HepG2 (cell line): ENCODE data around the gene RUNX3. TPM values are rescaled to one million over a fixed set of nuclear protein-coding genes. Genes with fewer than 3 reads are reported as not detected.
A peak's percentile ranks its signal among the peaks of the same experiment; 100 is the strongest.

Source experiments
- CEBPG ChIP-seq: IDR thresholded peaks from 2 replicates; pipeline ENCODE4 v1.6.1; 2016
- HES4 ChIP-seq: sonication (generic); formaldehyde crosslinking; IDR thresholded peaks from 2 replicates; pipeline ENCODE4 v1.9.0; 2021; ENCODE audit warnings: mild to moderate bottlenecking, missing genetic modification reagents, borderline replicate concordance
- KLF12 ChIP-seq: sonication (generic); formaldehyde crosslinking; IDR thresholded peaks from 2 replicates; pipeline ENCODE4 v1.4.0; 2020; ENCODE audit warnings: missing genetic modification reagents, borderline replicate concordance
- KLF9 ChIP-seq: IDR thresholded peaks from 2 replicates; pipeline ENCODE4 v1.6.1; 2016; ENCODE audit warnings: low read depth
- MAFF ChIP-seq: IDR thresholded peaks from 2 replicates; pipeline ENCODE4 v1.6.1; 2011; ENCODE audit warnings: low read depth, low read length, improper control_type of control experiment
- NR2C2 ChIP-seq: sonication (generic); formaldehyde crosslinking; IDR thresholded peaks from 2 replicates; pipeline ENCODE4 v1.4.0; 2020; ENCODE audit warnings: missing genetic modification reagents, mild to moderate bottlenecking, moderate library complexity, borderline replicate concordance
- SIX1 ChIP-seq: sonication (generic); formaldehyde crosslinking; IDR thresholded peaks from 2 replicates; pipeline ENCODE4 v1.4.0; 2020; ENCODE audit warnings: missing genetic modification reagents, borderline replicate concordance
- SMAD9 ChIP-seq: sonication (generic); formaldehyde crosslinking; IDR thresholded peaks from 2 replicates; pipeline ENCODE4 v1.5.1; 2020; ENCODE audit warnings: mild to moderate bottlenecking, missing genetic modification reagents
- TCF7L2 ChIP-seq: IDR thresholded peaks from 2 replicates; pipeline ENCODE4 v1.6.1; 2011; ENCODE audit warnings: mild to moderate bottlenecking, low read depth, low read length, moderate library complexity
- ZFP37 ChIP-seq: sonication (generic); formaldehyde crosslinking; IDR thresholded peaks from 2 replicates; pipeline ENCODE4 v1.4.0; 2020; ENCODE audit warnings: missing genetic modification reagents, borderline replicate concordance
- ZNF354B ChIP-seq: sonication (generic); formaldehyde crosslinking; IDR thresholded peaks from 2 replicates; pipeline ENCODE4 v1.8.0; 2022; ENCODE audit warnings: mild to moderate bottlenecking, missing genetic modification reagents
- ZNF383 ChIP-seq: sonication (generic); formaldehyde crosslinking; IDR thresholded peaks from 2 replicates; pipeline ENCODE4 v1.4.0; 2020; ENCODE audit warnings: missing genetic modification reagents, mild to moderate bottlenecking, borderline replicate concordance
- ZNF878 ChIP-seq: sonication (generic); formaldehyde crosslinking; IDR thresholded peaks from 2 replicates; pipeline ENCODE4 v1.8.1; 2023; ENCODE audit warnings: mild to moderate bottlenecking, missing genetic modification reagents, moderate library complexity
- polyA plus RNA-seq, 8 experiments: library from polyadenylated mRNA; depleted of rRNA in 3 of 8; stranded (reverse) in 7 of 8; unstranded in 1 of 8; fragments of >200 nt; fragmentation: Illumina TruSeq in 4 of 8; extraction: Trizol in 4 of 8; gene quantifications; 2 replicates each; pipeline versions ENCODE4 v1.2.1 to v1.2.3, GENCODE V29; 2011 to 2016; ENCODE audit warnings: low read depth in 4 of 8, missing spikeins in 1 of 8, mixed read lengths in 1 of 8; ENCODE audit not compliant: insufficient read depth in 1 of 8
- total RNA-seq, 5 experiments: library from RNA; depleted of rRNA; stranded (reverse); fragments of >200 nt; fragmentation: Illumina TruSeq; extraction: Trizol; gene quantifications; 2 replicates each; pipeline ENCODE4 v1.2.3, GENCODE V29; 2016; ENCODE audit warnings: low read depth in 1 of 5
- TF ChIP-seq, protein P1 (sequence below), 2 experiments: sonication (generic) in 1 of 2; formaldehyde crosslinking in 1 of 2; IDR thresholded peaks; 2 replicates each; pipeline versions ENCODE4 v1.4.0 to v1.6.1; 2016 to 2020; ENCODE audit warnings: borderline replicate concordance in 1 of 2, low read depth in 1 of 2, mild to moderate bottlenecking in 1 of 2, missing genetic modification reagents in 1 of 2
- TF ChIP-seq, protein P2 (sequence below): sonication (generic); formaldehyde crosslinking; IDR thresholded peaks from 2 replicates; pipeline ENCODE4 v1.4.0; 2020; ENCODE audit warnings: mild to moderate bottlenecking, missing genetic modification reagents
- TF ChIP-seq, protein P3 (sequence below): sonication (generic); formaldehyde crosslinking; IDR thresholded peaks from 2 replicates; pipeline ENCODE4 v1.5.0; 2020; ENCODE audit warnings: missing genetic modification reagents

RUNX3 gene
- total and polyA plus RNA-seq, 2 of the 13 experiments (the other 11 are each of a cell fraction or from before 2014, with no cell fraction given) = 0.04 to 0.22 TPM

DNA sequence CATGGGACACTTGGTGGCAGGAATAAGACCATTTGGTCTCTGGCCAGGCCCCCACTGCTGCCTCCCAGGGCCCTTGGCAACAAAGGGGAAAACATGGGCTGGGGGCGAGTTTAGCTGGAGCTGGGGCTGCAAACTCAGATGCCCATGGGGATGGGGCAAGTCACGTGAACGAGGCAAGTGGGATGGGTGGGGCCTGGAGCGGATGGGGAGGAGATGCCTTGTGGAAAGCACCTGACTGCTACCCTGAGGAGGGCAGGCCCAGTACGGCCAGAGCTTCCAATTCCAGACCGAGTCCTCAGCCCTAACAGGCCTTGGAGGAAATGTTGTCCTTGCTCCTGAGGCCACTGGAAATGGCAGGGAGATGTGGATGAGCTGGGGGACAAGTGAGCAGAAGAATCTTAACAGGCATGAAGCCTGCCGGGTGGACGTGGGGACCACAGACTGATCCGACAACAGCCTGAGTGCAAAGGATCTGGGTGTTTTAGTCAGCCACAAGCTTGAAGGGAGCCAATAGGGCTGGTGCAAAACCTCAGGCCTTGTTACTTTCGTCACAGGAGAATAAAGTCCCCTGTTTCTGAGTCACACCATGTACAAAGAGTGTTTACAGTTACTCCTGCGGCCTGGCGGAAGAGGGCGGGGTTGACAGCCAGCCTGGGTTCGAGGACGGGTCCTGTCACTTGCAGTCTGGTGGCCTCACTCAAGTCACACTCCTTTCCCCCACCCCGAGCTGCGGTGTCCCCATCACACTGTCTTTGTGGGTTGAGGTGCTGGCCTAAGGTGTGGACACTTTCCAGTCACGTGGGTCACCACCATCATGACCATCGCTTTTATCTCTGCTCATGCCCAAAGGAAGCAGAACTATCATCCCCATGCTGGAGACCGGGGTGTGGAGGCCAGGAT, 19.1 kb downstream of the RUNX3 start (continued):
- TF ChIP-seq, protein P1, sequence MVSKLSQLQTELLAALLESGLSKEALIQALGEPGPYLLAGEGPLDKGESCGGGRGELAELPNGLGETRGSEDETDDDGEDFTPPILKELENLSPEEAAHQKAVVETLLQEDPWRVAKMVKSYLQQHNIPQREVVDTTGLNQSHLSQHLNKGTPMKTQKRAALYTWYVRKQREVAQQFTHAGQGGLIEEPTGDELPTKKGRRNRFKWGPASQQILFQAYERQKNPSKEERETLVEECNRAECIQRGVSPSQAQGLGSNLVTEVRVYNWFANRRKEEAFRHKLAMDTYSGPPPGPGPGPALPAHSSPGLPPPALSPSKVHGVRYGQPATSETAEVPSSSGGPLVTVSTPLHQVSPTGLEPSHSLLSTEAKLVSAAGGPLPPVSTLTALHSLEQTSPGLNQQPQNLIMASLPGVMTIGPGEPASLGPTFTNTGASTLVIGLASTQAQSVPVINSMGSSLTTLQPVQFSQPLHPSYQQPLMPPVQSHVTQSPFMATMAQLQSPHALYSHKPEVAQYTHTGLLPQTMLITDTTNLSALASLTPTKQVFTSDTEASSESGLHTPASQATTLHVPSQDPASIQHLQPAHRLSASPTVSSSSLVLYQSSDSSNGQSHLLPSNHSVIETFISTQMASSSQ (IDR thresholded peaks at IDR 0.05; ENCODE audit: low read depth) = no peak
- TF ChIP-seq, protein P1 (CRISPR knock-in tag; IDR thresholded peaks at IDR 0.05; ENCODE audit: borderline replicate concordance) = peak; percentile 37; the same call in 1 of the 2 replicates
- no peak for TF ChIP-seq MAFF
- TF ChIP-seq ZNF354B (CRISPR knock-in tag) = no peak
- TF ChIP-seq HES4 (CRISPR knock-in tag) = no peak
- no peak for TF ChIP-seq SMAD9 (CRISPR knock-in tag)
- TF ChIP-seq, protein P2, sequence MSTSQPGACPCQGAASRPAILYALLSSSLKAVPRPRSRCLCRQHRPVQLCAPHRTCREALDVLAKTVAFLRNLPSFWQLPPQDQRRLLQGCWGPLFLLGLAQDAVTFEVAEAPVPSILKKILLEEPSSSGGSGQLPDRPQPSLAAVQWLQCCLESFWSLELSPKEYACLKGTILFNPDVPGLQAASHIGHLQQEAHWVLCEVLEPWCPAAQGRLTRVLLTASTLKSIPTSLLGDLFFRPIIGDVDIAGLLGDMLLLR (CRISPR knock-in tag) = peak; percentile 22; the same call in 1 of the 2 replicates
- TF ChIP-seq ZNF878 (CRISPR knock-in tag) = peak; percentile 82; the same call in 1 of the 2 replicates
- TF ChIP-seq, protein P3, sequence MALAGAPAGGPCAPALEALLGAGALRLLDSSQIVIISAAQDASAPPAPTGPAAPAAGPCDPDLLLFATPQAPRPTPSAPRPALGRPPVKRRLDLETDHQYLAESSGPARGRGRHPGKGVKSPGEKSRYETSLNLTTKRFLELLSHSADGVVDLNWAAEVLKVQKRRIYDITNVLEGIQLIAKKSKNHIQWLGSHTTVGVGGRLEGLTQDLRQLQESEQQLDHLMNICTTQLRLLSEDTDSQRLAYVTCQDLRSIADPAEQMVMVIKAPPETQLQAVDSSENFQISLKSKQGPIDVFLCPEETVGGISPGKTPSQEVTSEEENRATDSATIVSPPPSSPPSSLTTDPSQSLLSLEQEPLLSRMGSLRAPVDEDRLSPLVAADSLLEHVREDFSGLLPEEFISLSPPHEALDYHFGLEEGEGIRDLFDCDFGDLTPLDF (CRISPR knock-in tag) = no peak
- peak; percentile 72; the same call in 1 of the 2 replicates for TF ChIP-seq ZFP37 (CRISPR knock-in tag)
- TF ChIP-seq TCF7L2 = no peak
- peak; percentile 28; the same call in 1 of the 2 replicates for TF ChIP-seq NR2C2
- TF ChIP-seq KLF9 (CRISPR knock-in tag) = no peak
- TF ChIP-seq KLF12 (CRISPR knock-in tag) = peak; percentile 77
- peak; percentile 59; the same call in 1 of the 2 replicates for TF ChIP-seq ZNF383 (CRISPR knock-in tag)
- TF ChIP-seq CEBPG (CRISPR knock-in tag) = peak; percentile 44; the same call in 1 of the 2 replicates
- TF ChIP-seq SIX1 (CRISPR knock-in tag) = no peak
